ENCODE measurements around the gene IRF2.

IRF2 gene

DNA sequence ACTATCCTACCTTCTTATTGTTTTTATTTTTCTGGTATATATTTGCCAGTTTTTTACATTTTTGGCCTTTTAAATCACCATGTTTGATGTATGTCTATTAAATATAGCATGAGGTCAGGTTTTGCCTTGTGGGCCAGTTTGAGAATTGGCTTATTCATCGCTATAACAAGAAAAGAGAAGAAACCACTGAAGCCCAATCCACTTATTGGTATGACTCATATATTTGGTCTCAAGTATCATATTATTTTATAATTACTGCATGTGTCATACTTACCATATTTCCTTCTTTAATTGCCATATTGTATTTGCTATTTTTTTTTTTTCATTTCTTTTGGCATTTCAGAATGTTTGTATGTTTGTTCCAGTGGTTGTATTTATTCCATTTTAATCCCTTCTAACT is 99.3 kb downstream of the IRF2 start:
- TF ChIP-seq BACH2 (CRISPR knock-in tag; IDR thresholded peaks at IDR 0.05; ENCODE audit: borderline replicate concordance) = no peak
- no peak for ATAC-seq

DNA sequence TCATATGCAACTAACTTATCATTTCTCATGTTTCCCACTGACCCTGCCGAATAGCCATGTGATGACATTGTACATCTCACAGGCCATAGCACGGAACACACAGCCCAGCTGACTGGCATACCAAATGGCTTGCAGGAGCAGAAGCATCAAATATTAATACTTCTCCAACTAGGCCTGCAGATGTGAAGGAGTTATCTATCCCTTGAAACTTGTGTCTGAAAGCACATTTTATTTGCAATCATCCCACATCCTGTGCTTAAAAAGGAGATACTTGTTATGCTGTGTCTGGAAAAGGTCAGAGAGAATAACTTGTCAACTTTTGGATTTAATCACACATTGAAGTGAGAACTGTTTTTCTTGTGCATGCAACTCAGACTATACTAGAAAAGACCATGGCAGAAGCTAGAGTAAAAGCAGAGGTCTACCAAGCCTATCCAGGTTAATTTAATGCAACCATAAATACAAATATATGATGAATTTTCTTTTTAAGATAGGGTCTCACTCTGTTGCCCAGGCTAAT is 100.4 kb downstream of the IRF2 start:
- no peak for TF ChIP-seq RARB (CRISPR knock-in tag; IDR thresholded peaks at IDR 0.05)
- no peak for TF ChIP-seq TOX (CRISPR knock-in tag; IDR thresholded peaks at IDR 0.05; ENCODE audit: borderline replicate concordance)
- TF ChIP-seq, protein P1, sequence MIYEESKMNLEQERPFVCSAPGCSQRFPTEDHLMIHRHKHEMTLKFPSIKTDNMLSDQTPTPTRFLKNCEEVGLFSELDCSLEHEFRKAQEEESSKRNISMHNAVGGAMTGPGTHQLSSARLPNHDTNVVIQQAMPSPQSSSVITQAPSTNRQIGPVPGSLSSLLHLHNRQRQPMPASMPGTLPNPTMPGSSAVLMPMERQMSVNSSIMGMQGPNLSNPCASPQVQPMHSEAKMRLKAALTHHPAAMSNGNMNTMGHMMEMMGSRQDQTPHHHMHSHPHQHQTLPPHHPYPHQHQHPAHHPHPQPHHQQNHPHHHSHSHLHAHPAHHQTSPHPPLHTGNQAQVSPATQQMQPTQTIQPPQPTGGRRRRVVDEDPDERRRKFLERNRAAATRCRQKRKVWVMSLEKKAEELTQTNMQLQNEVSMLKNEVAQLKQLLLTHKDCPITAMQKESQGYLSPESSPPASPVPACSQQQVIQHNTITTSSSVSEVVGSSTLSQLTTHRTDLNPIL (CRISPR knock-in tag; IDR thresholded peaks at IDR 0.05; ENCODE audit: low read depth) = no peak
- TF ChIP-seq, protein P2, sequence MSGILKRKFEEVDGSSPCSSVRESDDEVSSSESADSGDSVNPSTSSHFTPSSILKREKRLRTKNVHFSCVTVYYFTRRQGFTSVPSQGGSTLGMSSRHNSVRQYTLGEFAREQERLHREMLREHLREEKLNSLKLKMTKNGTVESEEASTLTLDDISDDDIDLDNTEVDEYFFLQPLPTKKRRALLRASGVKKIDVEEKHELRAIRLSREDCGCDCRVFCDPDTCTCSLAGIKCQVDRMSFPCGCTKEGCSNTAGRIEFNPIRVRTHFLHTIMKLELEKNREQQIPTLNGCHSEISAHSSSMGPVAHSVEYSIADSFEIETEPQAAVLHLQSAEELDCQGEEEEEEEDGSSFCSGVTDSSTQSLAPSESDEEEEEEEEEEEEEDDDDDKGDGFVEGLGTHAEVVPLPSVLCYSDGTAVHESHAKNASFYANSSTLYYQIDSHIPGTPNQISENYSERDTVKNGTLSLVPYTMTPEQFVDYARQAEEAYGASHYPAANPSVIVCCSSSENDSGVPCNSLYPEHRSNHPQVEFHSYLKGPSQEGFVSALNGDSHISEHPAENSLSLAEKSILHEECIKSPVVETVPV (CRISPR knock-in tag; IDR thresholded peaks at IDR 0.05) = no peak
- TF ChIP-seq ARNTL (CRISPR knock-in tag; IDR thresholded peaks at IDR 0.05; ENCODE audit: borderline replicate concordance, low read depth) = no peak
- no peak for TF ChIP-seq OSR1 (CRISPR knock-in tag; IDR thresholded peaks at IDR 0.05)
- ATAC-seq = no peak

DNA sequence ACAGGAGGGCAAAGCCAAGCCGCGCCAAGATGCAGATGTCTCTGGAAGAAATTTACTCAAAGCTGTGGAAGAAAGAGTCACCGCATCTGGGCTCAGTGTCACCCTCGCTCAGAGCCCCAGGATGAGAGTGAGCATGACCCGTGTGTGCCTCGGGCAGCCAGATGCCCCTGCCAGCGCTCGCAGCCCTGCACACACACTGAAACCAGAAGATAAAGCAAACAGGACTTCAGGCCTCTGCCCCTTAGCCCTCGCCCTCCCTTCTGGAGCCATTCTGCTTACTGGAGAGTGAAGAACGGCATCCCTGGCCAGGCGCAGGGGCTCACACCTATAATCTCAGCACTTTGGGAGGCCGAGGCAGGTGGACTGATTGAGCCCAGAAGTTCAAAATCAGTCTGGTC is 103.0 kb downstream of the IRF2 start:
- TF ChIP-seq OSR1 (CRISPR knock-in tag; IDR thresholded peaks at IDR 0.05) = no peak
- TF ChIP-seq, protein P3, sequence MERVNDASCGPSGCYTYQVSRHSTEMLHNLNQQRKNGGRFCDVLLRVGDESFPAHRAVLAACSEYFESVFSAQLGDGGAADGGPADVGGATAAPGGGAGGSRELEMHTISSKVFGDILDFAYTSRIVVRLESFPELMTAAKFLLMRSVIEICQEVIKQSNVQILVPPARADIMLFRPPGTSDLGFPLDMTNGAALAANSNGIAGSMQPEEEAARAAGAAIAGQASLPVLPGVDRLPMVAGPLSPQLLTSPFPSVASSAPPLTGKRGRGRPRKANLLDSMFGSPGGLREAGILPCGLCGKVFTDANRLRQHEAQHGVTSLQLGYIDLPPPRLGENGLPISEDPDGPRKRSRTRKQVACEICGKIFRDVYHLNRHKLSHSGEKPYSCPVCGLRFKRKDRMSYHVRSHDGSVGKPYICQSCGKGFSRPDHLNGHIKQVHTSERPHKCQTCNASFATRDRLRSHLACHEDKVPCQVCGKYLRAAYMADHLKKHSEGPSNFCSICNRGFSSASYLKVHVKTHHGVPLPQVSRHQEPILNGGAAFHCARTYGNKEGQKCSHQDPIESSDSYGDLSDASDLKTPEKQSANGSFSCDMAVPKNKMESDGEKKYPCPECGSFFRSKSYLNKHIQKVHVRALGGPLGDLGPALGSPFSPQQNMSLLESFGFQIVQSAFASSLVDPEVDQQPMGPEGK (CRISPR knock-in tag; IDR thresholded peaks at IDR 0.05; ENCODE audit: borderline replicate concordance) = no peak
- no peak for TF ChIP-seq ZFP3 (CRISPR knock-in tag; IDR thresholded peaks at IDR 0.05)
- TF ChIP-seq, protein P4, sequence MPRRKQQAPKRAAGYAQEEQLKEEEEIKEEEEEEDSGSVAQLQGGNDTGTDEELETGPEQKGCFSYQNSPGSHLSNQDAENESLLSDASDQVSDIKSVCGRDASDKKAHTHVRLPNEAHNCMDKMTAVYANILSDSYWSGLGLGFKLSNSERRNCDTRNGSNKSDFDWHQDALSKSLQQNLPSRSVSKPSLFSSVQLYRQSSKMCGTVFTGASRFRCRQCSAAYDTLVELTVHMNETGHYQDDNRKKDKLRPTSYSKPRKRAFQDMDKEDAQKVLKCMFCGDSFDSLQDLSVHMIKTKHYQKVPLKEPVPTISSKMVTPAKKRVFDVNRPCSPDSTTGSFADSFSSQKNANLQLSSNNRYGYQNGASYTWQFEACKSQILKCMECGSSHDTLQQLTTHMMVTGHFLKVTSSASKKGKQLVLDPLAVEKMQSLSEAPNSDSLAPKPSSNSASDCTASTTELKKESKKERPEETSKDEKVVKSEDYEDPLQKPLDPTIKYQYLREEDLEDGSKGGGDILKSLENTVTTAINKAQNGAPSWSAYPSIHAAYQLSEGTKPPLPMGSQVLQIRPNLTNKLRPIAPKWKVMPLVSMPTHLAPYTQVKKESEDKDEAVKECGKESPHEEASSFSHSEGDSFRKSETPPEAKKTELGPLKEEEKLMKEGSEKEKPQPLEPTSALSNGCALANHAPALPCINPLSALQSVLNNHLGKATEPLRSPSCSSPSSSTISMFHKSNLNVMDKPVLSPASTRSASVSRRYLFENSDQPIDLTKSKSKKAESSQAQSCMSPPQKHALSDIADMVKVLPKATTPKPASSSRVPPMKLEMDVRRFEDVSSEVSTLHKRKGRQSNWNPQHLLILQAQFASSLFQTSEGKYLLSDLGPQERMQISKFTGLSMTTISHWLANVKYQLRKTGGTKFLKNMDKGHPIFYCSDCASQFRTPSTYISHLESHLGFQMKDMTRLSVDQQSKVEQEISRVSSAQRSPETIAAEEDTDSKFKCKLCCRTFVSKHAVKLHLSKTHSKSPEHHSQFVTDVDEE (CRISPR knock-in tag; IDR thresholded peaks at IDR 0.05) = no peak
- TF ChIP-seq, protein P1 (CRISPR knock-in tag; IDR thresholded peaks at IDR 0.05; ENCODE audit: low read depth) = no peak
- TF ChIP-seq ZNF70 (CRISPR knock-in tag; IDR thresholded peaks at IDR 0.05) = no peak
- TF ChIP-seq, protein P2 (CRISPR knock-in tag; IDR thresholded peaks at IDR 0.05) = no peak
- no peak for TF ChIP-seq ZC3H10 (CRISPR knock-in tag; IDR thresholded peaks at IDR 0.05)
- TF ChIP-seq, protein P5, sequence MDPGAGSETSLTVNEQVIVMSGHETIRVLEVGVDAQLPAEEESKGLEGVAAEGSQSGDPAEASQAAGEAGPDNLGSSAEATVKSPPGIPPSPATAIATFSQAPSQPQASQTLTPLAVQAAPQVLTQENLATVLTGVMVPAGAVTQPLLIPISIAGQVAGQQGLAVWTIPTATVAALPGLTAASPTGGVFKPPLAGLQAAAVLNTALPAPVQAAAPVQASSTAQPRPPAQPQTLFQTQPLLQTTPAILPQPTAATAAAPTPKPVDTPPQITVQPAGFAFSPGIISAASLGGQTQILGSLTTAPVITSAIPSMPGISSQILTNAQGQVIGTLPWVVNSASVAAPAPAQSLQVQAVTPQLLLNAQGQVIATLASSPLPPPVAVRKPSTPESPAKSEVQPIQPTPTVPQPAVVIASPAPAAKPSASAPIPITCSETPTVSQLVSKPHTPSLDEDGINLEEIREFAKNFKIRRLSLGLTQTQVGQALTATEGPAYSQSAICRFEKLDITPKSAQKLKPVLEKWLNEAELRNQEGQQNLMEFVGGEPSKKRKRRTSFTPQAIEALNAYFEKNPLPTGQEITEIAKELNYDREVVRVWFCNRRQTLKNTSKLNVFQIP (CRISPR knock-in tag; IDR thresholded peaks at IDR 0.05; ENCODE audit: borderline replicate concordance, low read depth) = no peak
- no peak for TF ChIP-seq SNAI2 (CRISPR knock-in tag; IDR thresholded peaks at IDR 0.05)
- no peak for TF ChIP-seq ZNF8 (CRISPR knock-in tag; IDR thresholded peaks at IDR 0.05)
- TF ChIP-seq ARNTL (CRISPR knock-in tag; IDR thresholded peaks at IDR 0.05; ENCODE audit: borderline replicate concordance, low read depth) = no peak
- no peak for TF ChIP-seq RARB (CRISPR knock-in tag; IDR thresholded peaks at IDR 0.05)
- TF ChIP-seq GLIS3 (CRISPR knock-in tag; IDR thresholded peaks at IDR 0.05) = no peak
- no peak for TF ChIP-seq TOX (CRISPR knock-in tag; IDR thresholded peaks at IDR 0.05; ENCODE audit: borderline replicate concordance)
- no peak for TF ChIP-seq ISL1 (CRISPR knock-in tag; IDR thresholded peaks at IDR 0.05)
- no peak for TF ChIP-seq ESRRG (CRISPR knock-in tag; IDR thresholded peaks at IDR 0.05)
- no peak for TF ChIP-seq BACH2 (CRISPR knock-in tag; IDR thresholded peaks at IDR 0.05; ENCODE audit: borderline replicate concordance)
- no peak for TF ChIP-seq CSDC2 (CRISPR knock-in tag; IDR thresholded peaks at IDR 0.05)
- no peak for ATAC-seq
